Heart left ventricle (tissue), 13 donors: ENCODE data around the gene GNA15.

Experiments used
- CTCF ChIP-seq, 12 donors: fragments of 200-600 bp; sonication (generic) in 4 of 12; IDR thresholded peaks; one replicate each; pipeline versions ENCODE4 v1.5.0 to v1.8.0; 2018 to 2022; ENCODE audit warnings: antibody characterized with exemption in 12 of 12, mild to moderate bottlenecking in 5 of 12
- POLR2A ChIP-seq, 2 donors: fragments of 450-650 bp; IDR thresholded peaks; one replicate each; pipeline ENCODE4 v1.6.1; 2017; ENCODE audit warnings: antibody characterized with exemption in 2 of 2, mild to moderate bottlenecking in 2 of 2, moderate library complexity in 2 of 2
- donor health status: ischemic (EF 13 %, LVEDD 7.1; RV severe dilation, severe dysfunction).
- donor health status: DM: no; HTN: yes; CAD: no.
- donor health status: DM: no; HTN: no; CAD: no.
- donor health status: ischemic (EF 25% LVEDD 6.9; RV normal size, moderate dysfunction).
- donor health status: ischemic (EF 25% LVEDD 5.7; RV mildly dilated, moderate dysfunction).
- donor health status: ischemic (EF 35%, LVEDD 5.7; RV mildly dilated, moderate dysfunction).
- donor health status: nonischemic (EF 11% LVEDD 7.7; RV severe dilation, severe dysfunction).
- donor health status: DM: yes; HTN: yes; CAD: no.
- donor health status: PGD.
- donor health status: ischemic (EF 29% LVEDD 5.4; RV normal size, mild dysfunction).
- donor health status: nonischemic (EF 23%, LVEDD 6.1; RV moderate dilation, normal function).

GRCh38 chr19:3154957-3155736 lies 19.3 kb downstream of the GNA15 start:
- TF ChIP-seq CTCF (IDR thresholded peaks at IDR 0.05): no peak
- TF ChIP-seq POLR2A (IDR thresholded peaks at IDR 0.05): no peak
